ENCODE measurements around the gene SPTLC3.

SPTLC3 gene

GRCh38 chr20:13101706-13102105 is 92.9 kb downstream of the SPTLC3 start:
- DNase-seq = no peak

GRCh38 chr20:13102237-13102636 is 93.5 kb downstream of the SPTLC3 start:
- no peak for DNase-seq

GRCh38 chr20:13102694-13103093 is 93.9 kb downstream of the SPTLC3 start:
- no peak for DNase-seq

GRCh38 chr20:13105039-13105438 is 96.3 kb downstream of the SPTLC3 start:
- no peak for DNase-seq

GRCh38 chr20:13105864-13106457 is 97.2 kb downstream of the SPTLC3 start:
- peak; percentile 64 for DNase-seq

- no peak for DNase-seq
These were observed 100.9 kb downstream of the SPTLC3 start for GRCh38 chr20:13109658-13110057.

- no peak for DNase-seq
These were observed 102.0 kb downstream of the SPTLC3 start for GRCh38 chr20:13110796-13111195.

- DNase-seq = no peak
These were observed 102.6 kb downstream of the SPTLC3 start for GRCh38 chr20:13111249-13111911.

GRCh38 chr20:13113731-13114130 is 105.0 kb downstream of the SPTLC3 start:
- no peak for DNase-seq

GRCh38 chr20:13117200-13117599 is 108.4 kb downstream of the SPTLC3 start:
- no peak for DNase-seq

- no peak for DNase-seq
These were observed 109.9 kb downstream of the SPTLC3 start for GRCh38 chr20:13118676-13119075.

- peak; percentile 79 for DNase-seq
These were observed 110.8 kb downstream of the SPTLC3 start for GRCh38 chr20:13119583-13119982.

GRCh38 chr20:13120471-13120870 is 111.7 kb downstream of the SPTLC3 start:
- no peak for DNase-seq

GRCh38 chr20:13121840-13122515 is 113.2 kb downstream of the SPTLC3 start:
- no peak for DNase-seq

GRCh38 chr20:13125486-13125885 is 116.7 kb downstream of the SPTLC3 start:
- DNase-seq = no peak

GRCh38 chr20:13128173-13128572 is 119.4 kb downstream of the SPTLC3 start:
- no peak for DNase-seq

GRCh38 chr20:13130061-13130706 is 121.4 kb downstream of the SPTLC3 start:
- no peak for DNase-seq

- DNase-seq = no peak
These were observed 121.9 kb downstream of the SPTLC3 start for GRCh38 chr20:13130707-13131103.

- DNase-seq = no peak
These were observed 122.9 kb downstream of the SPTLC3 start for GRCh38 chr20:13131688-13132087.

GRCh38 chr20:13139459-13140150 is 130.8 kb downstream of the SPTLC3 start:
- no peak for DNase-seq

GRCh38 chr20:13140201-13140600 is 131.4 kb downstream of the SPTLC3 start:
- no peak for DNase-seq

GRCh38 chr20:13140775-13141174 is 132.0 kb downstream of the SPTLC3 start:
- DNase-seq = no peak

GRCh38 chr20:13141546-13141945 is 132.8 kb downstream of the SPTLC3 start:
- no peak for DNase-seq

Data from hematopoietic multipotent progenitor cell treated with erythropoietin and hydrocortisone succinate and interleukin-3 and kit ligand, for 6 days (in vitro differentiated cells).